Measurements from ENCODE around the gene MRAP. TPM values are rescaled to one million over a fixed set of nuclear protein-coding genes. Genes with fewer than 3 reads are reported as not detected.

MRAP gene
- total and polyA plus RNA-seq, 3 experiments from 2014 or later = not detected

DNA sequence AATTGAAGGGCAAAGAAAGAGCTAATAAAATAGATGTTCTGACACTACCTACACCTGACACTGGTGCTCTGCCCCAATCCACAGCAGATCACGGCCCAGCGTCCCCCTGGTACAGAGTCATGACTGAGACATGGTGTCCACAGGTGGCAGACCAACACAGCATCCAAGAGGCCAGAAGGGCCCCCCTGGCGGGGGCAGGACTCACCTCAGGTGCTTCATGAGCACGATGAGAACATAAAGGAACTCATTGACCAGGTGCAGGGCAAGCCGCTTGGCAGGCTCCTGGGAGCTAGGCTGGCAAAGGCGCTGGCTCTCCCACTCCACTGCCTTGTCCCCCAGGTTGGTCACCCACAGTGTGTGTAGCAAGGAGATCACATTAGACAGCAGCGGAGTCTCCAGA, 20.4 kb downstream of the MRAP start:
- Histone ChIP-seq H3K9me3 (ENCODE audit: low read length) (no peaks in the 10 kb centered on the region), H3K36me3 (ENCODE audit: insufficient read depth, low read length) (peaks cover 72% of the 10 kb centered on the region), H3K27ac (ENCODE audit: low read depth, low read length) (no peak overlapping the region), H3K4me1 (ENCODE audit: insufficient read depth, low read length) (no peaks in the 10 kb centered on the region), H3K4me3 (ENCODE audit: low read length) (no peak overlapping the region), H3K27me3 (ENCODE audit: insufficient read depth, low read length, poor library complexity, severe bottlenecking) (no peaks in the 10 kb centered on the region)
- ChIA-PET POLR2A (no interaction called here), CTCF (no interaction called here)
- H3K4me1 Mint-ChIP-seq = no peaks in the 10 kb centered on the region
- H3K9me3 Mint-ChIP-seq = no peaks in the 10 kb centered on the region
- no peak overlapping the region for H3K27ac Mint-ChIP-seq
- H3K36me3 Mint-ChIP-seq = peaks cover 7 to 93% (median 25%) of the 10 kb centered on the region in 3 donors
- H3K4me3 Mint-ChIP-seq = no peak overlapping the region
- no peak for DNase-seq
- H3K27me3 Mint-ChIP-seq = peaks cover 0 to 2% of the 10 kb centered on the region in 2 donors

DNA sequence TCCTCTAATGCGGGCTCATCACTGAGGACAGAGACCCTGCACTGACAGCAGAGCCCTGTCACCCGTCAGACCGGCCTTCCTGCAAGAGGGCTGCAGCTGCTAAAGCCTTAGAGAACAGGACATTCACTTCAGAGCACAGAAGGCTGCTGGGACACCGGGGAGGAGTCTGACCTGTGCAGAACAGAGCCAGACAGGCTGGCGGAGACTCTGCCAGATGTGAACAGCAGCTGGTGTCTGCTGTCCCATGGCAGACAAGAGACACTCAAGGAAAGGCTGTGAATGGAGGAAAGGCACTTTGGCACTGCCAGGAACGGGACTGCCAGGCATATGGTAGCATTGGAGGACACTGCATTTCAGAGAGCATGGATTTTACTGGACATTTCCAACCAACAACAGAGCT, 21.4 kb downstream of the MRAP start:
- Histone ChIP-seq H3K27ac (ENCODE audit: low read depth, low read length) (no peak overlapping the region), H3K4me3 (ENCODE audit: low read length) (no peak overlapping the region), H3K27me3 (ENCODE audit: insufficient read depth, low read length, poor library complexity, severe bottlenecking) (no peaks in the 10 kb centered on the region), H3K36me3 (ENCODE audit: insufficient read depth, low read length) (peaks cover 70% of the 10 kb centered on the region), H3K4me1 (ENCODE audit: insufficient read depth, low read length) (no peaks in the 10 kb centered on the region), H3K9me3 (ENCODE audit: low read length) (no peaks in the 10 kb centered on the region)
- Mint-ChIP-seq H3K27me3 (peaks cover 0 to 2% of the 10 kb centered on the region in 2 donors), H3K4me1 (no peaks in the 10 kb centered on the region), H3K36me3 (peaks cover 13 to 96% (median 34%) of the 10 kb centered on the region in 3 donors), H3K27ac (no peak overlapping the region), H3K9me3 (no peaks in the 10 kb centered on the region), H3K4me3 (peak overlapping the region in 1 of 7 donors; percentile 72)
- no peak for DNase-seq
- CTCF ChIA-PET = no interaction called here
- POLR2A ChIA-PET = no interaction called here

DNA sequence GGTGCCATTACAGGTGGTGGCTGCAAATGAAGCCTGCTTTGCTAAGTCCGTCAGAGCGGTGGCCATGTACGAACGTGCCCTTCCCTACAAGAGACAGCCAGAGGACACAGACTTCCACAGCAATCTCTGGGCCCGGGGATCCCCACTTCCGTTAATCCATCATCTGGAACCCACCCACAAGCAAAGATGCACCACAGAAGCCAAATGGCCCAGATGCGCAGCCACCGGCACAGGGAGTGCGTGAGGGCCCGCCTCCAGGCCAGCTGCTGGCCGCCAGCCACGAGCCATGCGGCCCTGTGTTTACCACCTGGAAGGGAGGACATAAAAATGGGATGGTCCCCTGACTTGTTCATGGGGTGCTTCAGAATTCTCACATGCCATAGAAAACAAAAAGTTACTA, 22.1 kb downstream of the MRAP start:
- peaks cover 67% of the 10 kb centered on the region for H3K36me3 ChIP-seq (ENCODE audit: insufficient read depth, low read length)
- POLR2A ChIA-PET = no interaction called here
- CTCF ChIA-PET = no interaction called here
- no peaks in the 10 kb centered on the region for H3K9me3 ChIP-seq (ENCODE audit: low read length)
- Mint-ChIP-seq H3K9me3 (no peaks in the 10 kb centered on the region), H3K27ac (no peak overlapping the region), H3K36me3 (peaks cover 17 to 99% (median 40%) of the 10 kb centered on the region in 3 donors), H3K4me1 (no peaks in the 10 kb centered on the region), H3K27me3 (peaks cover 0 to 2% of the 10 kb centered on the region in 2 donors), H3K4me3 (no peak overlapping the region)
- H3K4me1 ChIP-seq (ENCODE audit: insufficient read depth, low read length) = no peaks in the 10 kb centered on the region
- H3K27me3 ChIP-seq (ENCODE audit: insufficient read depth, low read length, poor library complexity, severe bottlenecking) = no peaks in the 10 kb centered on the region
- DNase-seq = no peak
- no peak overlapping the region for H3K4me3 ChIP-seq (ENCODE audit: low read length)
- H3K27ac ChIP-seq (ENCODE audit: low read depth, low read length) = no peak overlapping the region

DNA sequence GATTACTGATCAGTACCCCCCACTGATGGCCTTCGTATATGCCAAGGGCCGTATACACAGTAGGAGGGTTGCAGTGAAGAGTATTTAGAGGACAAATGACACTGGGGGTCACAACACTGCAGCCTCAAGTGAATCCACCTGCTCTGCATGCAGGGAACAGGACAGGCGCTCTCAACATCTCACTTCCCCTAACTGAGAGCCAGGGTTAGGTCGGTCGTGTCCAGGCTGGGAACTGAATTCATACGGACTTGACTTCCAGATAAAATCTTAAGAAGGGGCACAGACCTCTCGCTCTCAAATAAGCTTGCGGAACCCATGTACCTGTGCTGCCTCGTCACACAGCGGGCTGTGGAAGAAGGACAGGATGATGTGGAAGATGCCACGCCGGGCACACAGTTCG, 22.8 kb downstream of the MRAP start:
- H3K9me3 Mint-ChIP-seq = no peaks in the 10 kb centered on the region
- ChIA-PET CTCF (no interaction called here), POLR2A (no interaction called here)
- Histone ChIP-seq H3K36me3 (ENCODE audit: insufficient read depth, low read length) (peaks cover 63% of the 10 kb centered on the region), H3K27me3 (ENCODE audit: insufficient read depth, low read length, poor library complexity, severe bottlenecking) (no peaks in the 10 kb centered on the region), H3K27ac (ENCODE audit: low read depth, low read length) (no peak overlapping the region), H3K4me1 (ENCODE audit: insufficient read depth, low read length) (no peaks in the 10 kb centered on the region), H3K4me3 (ENCODE audit: low read length) (no peak overlapping the region), H3K9me3 (ENCODE audit: low read length) (no peaks in the 10 kb centered on the region)
- no peak overlapping the region for H3K4me3 Mint-ChIP-seq
- H3K27ac Mint-ChIP-seq = peak overlapping the region in 1 of 8 donors; percentile 46
- no peaks in the 10 kb centered on the region for H3K4me1 Mint-ChIP-seq
- peaks cover 19 to 99% (median 42%) of the 10 kb centered on the region in 3 donors for H3K36me3 Mint-ChIP-seq
- no peak for DNase-seq
- H3K27me3 Mint-ChIP-seq = peaks cover 0 to 2% of the 10 kb centered on the region in 2 donors

DNA sequence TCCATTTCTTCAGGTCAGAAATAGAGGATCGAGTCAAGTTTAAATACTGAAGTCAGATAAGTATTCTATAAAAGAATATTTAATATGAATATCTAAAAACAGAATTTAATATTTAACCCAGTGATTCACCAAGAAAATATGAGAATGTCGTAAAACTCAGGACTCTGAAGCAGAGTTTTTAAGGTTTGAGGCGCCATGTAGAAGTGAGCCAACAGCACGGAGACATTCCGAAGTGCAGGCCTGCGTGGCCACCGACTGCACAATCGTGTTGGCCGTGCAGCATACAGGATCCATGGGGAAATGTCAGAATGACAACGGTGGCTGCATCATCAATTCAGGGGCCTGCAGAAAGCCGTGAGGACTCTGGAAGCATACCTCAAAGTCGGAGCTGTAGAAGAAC, 23.4 kb downstream of the MRAP start:
- Histone ChIP-seq H3K9me3 (ENCODE audit: low read length) (no peaks in the 10 kb centered on the region), H3K4me1 (ENCODE audit: insufficient read depth, low read length) (no peaks in the 10 kb centered on the region), H3K4me3 (ENCODE audit: low read length) (no peak overlapping the region), H3K27ac (ENCODE audit: low read depth, low read length) (no peak overlapping the region), H3K27me3 (ENCODE audit: insufficient read depth, low read length, poor library complexity, severe bottlenecking) (no peaks in the 10 kb centered on the region), H3K36me3 (ENCODE audit: insufficient read depth, low read length) (peaks cover 60% of the 10 kb centered on the region)
- CTCF ChIA-PET = interaction anchor here (1.5 kb wide), 1 partner anchor 15 kb away, joined by 3 read pairs; no protein-coding TSS in a partner anchor
- peaks cover 25 to 99% (median 46%) of the 10 kb centered on the region in 3 donors for H3K36me3 Mint-ChIP-seq
- POLR2A ChIA-PET = no interaction called here
- no peaks in the 10 kb centered on the region for H3K4me1 Mint-ChIP-seq
- H3K9me3 Mint-ChIP-seq = no peaks in the 10 kb centered on the region
- H3K4me3 Mint-ChIP-seq = no peak overlapping the region
- H3K27me3 Mint-ChIP-seq = peaks cover 0 to 2% of the 10 kb centered on the region in 2 donors
- H3K27ac Mint-ChIP-seq = no peak overlapping the region
- DNase-seq = no peak

DNA sequence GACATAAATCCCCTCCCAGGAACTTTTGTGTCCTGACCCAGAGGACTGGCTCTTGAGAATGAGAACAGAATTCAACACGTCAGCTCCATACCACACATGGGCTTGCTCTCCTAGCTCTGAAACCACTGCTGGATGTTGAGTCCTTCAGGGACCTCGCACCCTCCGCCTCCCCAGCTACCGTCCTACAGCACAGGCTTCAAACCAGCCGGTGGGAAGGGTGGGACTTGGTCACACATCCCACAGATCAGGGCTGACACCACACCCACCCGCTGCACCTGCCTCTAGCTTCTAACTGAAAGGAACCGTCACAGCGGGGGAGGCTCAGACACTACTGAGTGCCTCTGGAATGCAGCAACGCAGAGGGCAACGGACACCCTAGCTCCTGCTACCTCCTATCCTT, 24.0 kb downstream of the MRAP start:
- Histone ChIP-seq H3K9me3 (ENCODE audit: low read length) (no peaks in the 10 kb centered on the region), H3K4me3 (ENCODE audit: low read length) (no peak overlapping the region), H3K36me3 (ENCODE audit: insufficient read depth, low read length) (peaks cover 56% of the 10 kb centered on the region), H3K27ac (ENCODE audit: low read depth, low read length) (no peak overlapping the region), H3K4me1 (ENCODE audit: insufficient read depth, low read length) (no peaks in the 10 kb centered on the region), H3K27me3 (ENCODE audit: insufficient read depth, low read length, poor library complexity, severe bottlenecking) (no peaks in the 10 kb centered on the region)
- ChIA-PET POLR2A (no interaction called here), CTCF (interaction anchor here (1.5 to 1.7 kb wide), 2 partner anchors 13 to 15 kb away, joined by 3 read pairs; no protein-coding TSS in a partner anchor)
- Mint-ChIP-seq H3K4me3 (no peak overlapping the region), H3K27ac (peak overlapping the region in 2 of 8 donors; percentile 70 to 88), H3K4me1 (peaks cover 0 to under 1% (median 0%) of the 10 kb centered on the region in 3 donors), H3K27me3 (peaks cover 0 to 2% of the 10 kb centered on the region in 2 donors), H3K36me3 (peaks cover 29 to 99% (median 45%) of the 10 kb centered on the region in 3 donors), H3K9me3 (no peaks in the 10 kb centered on the region)
- DNase-seq = no peak

DNA sequence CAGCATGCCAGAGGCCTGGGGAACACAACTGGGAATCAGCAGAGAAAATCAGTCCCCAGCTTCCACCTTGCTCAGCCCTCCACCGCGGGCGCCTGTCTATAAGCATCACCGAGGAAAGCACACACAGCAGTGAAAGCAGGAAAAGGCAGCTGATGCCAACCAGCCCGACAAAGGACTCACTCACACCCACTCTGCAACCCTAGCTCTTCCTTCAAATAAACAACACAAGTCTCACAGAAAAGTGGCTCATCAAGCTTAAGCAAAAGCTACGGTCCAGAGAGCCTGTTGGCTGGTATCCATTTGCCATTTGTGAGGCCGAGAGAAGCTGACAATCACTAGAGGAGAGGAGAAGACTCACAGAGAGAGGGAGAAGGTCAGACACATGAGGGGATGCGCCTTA, 27.1 kb downstream of the MRAP start:
- Histone ChIP-seq H3K27me3 (ENCODE audit: insufficient read depth, low read length, poor library complexity, severe bottlenecking) (no peaks in the 10 kb centered on the region), H3K4me3 (ENCODE audit: low read length) (no peak overlapping the region), H3K36me3 (ENCODE audit: insufficient read depth, low read length) (peaks cover 41% of the 10 kb centered on the region), H3K4me1 (ENCODE audit: insufficient read depth, low read length) (no peaks in the 10 kb centered on the region), H3K9me3 (ENCODE audit: low read length) (no peaks in the 10 kb centered on the region), H3K27ac (ENCODE audit: low read depth, low read length) (no peak overlapping the region)
- ChIA-PET POLR2A (no interaction called here), CTCF (no interaction called here)
- no peak for DNase-seq
- Mint-ChIP-seq H3K27me3 (peaks cover 0 to 2% of the 10 kb centered on the region in 2 donors), H3K9me3 (no peaks in the 10 kb centered on the region), H3K36me3 (peaks cover 23 to 97% (median 45%) of the 10 kb centered on the region in 3 donors), H3K27ac (no peak overlapping the region), H3K4me3 (no peak overlapping the region), H3K4me1 (peaks cover 0 to 2% (median 0%) of the 10 kb centered on the region in 3 donors)

DNA sequence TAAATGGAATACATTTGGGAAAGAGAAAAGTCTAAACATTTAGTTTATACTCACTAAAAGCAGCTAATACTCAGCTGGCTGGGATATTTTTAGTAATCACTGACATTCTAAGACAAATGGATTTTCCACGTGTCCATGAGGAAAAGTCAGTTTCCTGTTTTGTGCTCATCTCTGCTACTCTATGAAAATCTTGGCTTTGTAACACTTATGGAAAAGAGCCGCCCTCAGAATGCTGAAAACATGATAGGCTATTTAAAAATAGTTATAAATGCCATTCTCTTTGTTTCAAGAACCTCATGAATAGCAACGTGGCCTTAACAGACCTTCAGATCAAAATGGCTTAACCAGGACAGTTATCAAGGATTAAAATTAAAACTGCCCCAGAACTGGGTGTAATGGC, 29.9 kb downstream of the MRAP start:
- H3K4me3 ChIP-seq (ENCODE audit: low read length) = no peak overlapping the region
- no peaks in the 10 kb centered on the region for H3K27me3 Mint-ChIP-seq
- peaks cover 31% of the 10 kb centered on the region for H3K36me3 ChIP-seq (ENCODE audit: insufficient read depth, low read length)
- DNase-seq = no peak
- H3K4me3 Mint-ChIP-seq = no peak overlapping the region
- no peaks in the 10 kb centered on the region for H3K9me3 ChIP-seq (ENCODE audit: low read length)
- H3K4me1 Mint-ChIP-seq = peaks cover 0 to 2% (median 0%) of the 10 kb centered on the region in 3 donors
- H3K9me3 Mint-ChIP-seq = no peaks in the 10 kb centered on the region
- H3K4me1 ChIP-seq (ENCODE audit: insufficient read depth, low read length) = no peaks in the 10 kb centered on the region
- no peaks in the 10 kb centered on the region for H3K27me3 ChIP-seq (ENCODE audit: insufficient read depth, low read length, poor library complexity, severe bottlenecking)
- POLR2A ChIA-PET = no interaction called here
- CTCF ChIA-PET = no interaction called here
- H3K36me3 Mint-ChIP-seq = peaks cover 29 to 97% (median 47%) of the 10 kb centered on the region in 3 donors
- peak overlapping the region in 1 of 8 donors; percentile 75 for H3K27ac Mint-ChIP-seq
- H3K27ac ChIP-seq (ENCODE audit: low read depth, low read length) = no peak overlapping the region
